Activated naive CD8-positive, alpha-beta T cell treated with anti-CD3 and anti-CD28 coated beads, Interleukin-2, amount 10 ng/mL, durations not matched to agents 7 days and 5 days (primary cell): ENCODE data around the gene FAM50B. TPM values are rescaled to one million over a fixed set of nuclear protein-coding genes. Genes with fewer than 3 reads are reported as not detected.
A peak's percentile ranks its signal among the peaks of the same experiment; 100 is the strongest.

Experiments used
- ATAC-seq: fragments of 150-1000 bp; cut with Tn5 transposase; one replicate; pipeline ENCODE4 v1.10.0; 2021; ENCODE audit warnings: low read depth, moderate library complexity
- POLR2A ChIA-PET: fragments of 350-600 bp; sonication (Branson Sonifier 250); formaldehyde crosslinking; loops from one replicate; lab custom pipeline; 2021; ENCODE audit warnings: antibody characterized with exemption; lab: Charles Lee
- DNase-seq: peaks from one replicate; pipeline ENCODE4 v3.0.0; 2021
- H3K27ac Mint-ChIP-seq: one replicate; pipeline ENCODE4 v1.8.0; 2022; ENCODE audit warnings: mild to moderate bottlenecking, mixed read lengths
- H3K27me3 Mint-ChIP-seq: one replicate; pipeline ENCODE4 v1.8.0; 2022; ENCODE audit warnings: mild to moderate bottlenecking, moderate library complexity, mixed read lengths
- H3K36me3 Mint-ChIP-seq: one replicate; pipeline ENCODE4 v1.8.0; 2021; ENCODE audit warnings: mild to moderate bottlenecking, mixed read lengths
- H3K4me1 Mint-ChIP-seq: one replicate; pipeline ENCODE4 v1.8.0; 2021; ENCODE audit warnings: mixed read lengths
- H3K4me3 Mint-ChIP-seq: one replicate; pipeline ENCODE4 v1.8.0; 2022; ENCODE audit warnings: mild to moderate bottlenecking, moderate library complexity, mixed read lengths
- H3K9me3 Mint-ChIP-seq: one replicate; pipeline ENCODE4 v1.8.0; 2021; ENCODE audit warnings: mixed read lengths
- total RNA-seq, 2 experiments: library from RNA; stranded (reverse); gene quantifications; one replicate each; pipeline ENCODE4 v1.2.3, GENCODE V29; 2021

The FAM50B gene
- 10 to 100 TPM in 1 of 2 experiments, 1 to 10 TPM in 1; 8.2 to 11.2 TPM for total RNA-seq

GRCh38 chr6:3848925-3849605 is at the start of gene FAM50B:
Gene FAM50B (plus strand): TSS chr6:3849373. CDS start chr6:3849812, 439 bp downstream.
- peak within 1 kb of the TSS; percentile 79 for H3K4me3 Mint-ChIP-seq
- H3K36me3 Mint-ChIP-seq: peaks cover 1% of the 10 kb centered on the region
- peak within 1 kb of the TSS; percentile 78 for H3K27ac Mint-ChIP-seq
- peaks cover 13% of the 10 kb centered on the region for H3K4me1 Mint-ChIP-seq
- DNase-seq: peak; percentile 92
- peak; percentile 99 for ATAC-seq
- peaks cover 3% of the 10 kb centered on the region for H3K9me3 Mint-ChIP-seq
- POLR2A ChIA-PET: interaction anchor here (0.6 to 2.7 kb wide), 7 partner anchors 9 to 287 kb away, joined by 3 to 9 read pairs (median 3); partner anchors contain the start of gene ECI2
- H3K27me3 Mint-ChIP-seq: no peaks in the 10 kb centered on the region

GRCh38 chr6:3799719-3800118 is 49.5 kb upstream of the FAM50B start:
- ATAC-seq (no peak), DNase-seq (no peak)
- Mint-ChIP-seq H3K27me3 (peaks cover 7% of the 10 kb centered on the region), H3K4me3 (no peak overlapping the region), H3K9me3 (no peaks in the 10 kb centered on the region), H3K27ac (no peak overlapping the region), H3K36me3 (no peaks in the 10 kb centered on the region), H3K4me1 (no peaks in the 10 kb centered on the region)
- POLR2A ChIA-PET: no interaction called here

- no peaks in the 10 kb centered on the region for H3K4me1 Mint-ChIP-seq
- ATAC-seq: no peak
- peaks cover 7% of the 10 kb centered on the region for H3K27me3 Mint-ChIP-seq
- no peak for DNase-seq
- H3K36me3 Mint-ChIP-seq: no peaks in the 10 kb centered on the region
- no peak overlapping the region for H3K4me3 Mint-ChIP-seq
- no peak overlapping the region for H3K27ac Mint-ChIP-seq
- H3K9me3 Mint-ChIP-seq: no peaks in the 10 kb centered on the region
- POLR2A ChIA-PET: no interaction called here
These were observed 48.2 kb upstream of the FAM50B start for GRCh38 chr6:3800850-3801591.

GRCh38 chr6:3801960-3802359 is 47.2 kb upstream of the FAM50B start:
- no peak overlapping the region for H3K4me3 Mint-ChIP-seq
- H3K27me3 Mint-ChIP-seq: peaks cover 4% of the 10 kb centered on the region
- H3K4me1 Mint-ChIP-seq: no peaks in the 10 kb centered on the region
- H3K27ac Mint-ChIP-seq: no peak overlapping the region
- no peaks in the 10 kb centered on the region for H3K36me3 Mint-ChIP-seq
- no peak for ATAC-seq
- no peaks in the 10 kb centered on the region for H3K9me3 Mint-ChIP-seq
- POLR2A ChIA-PET: no interaction called here
- DNase-seq: no peak

GRCh38 chr6:3803627-3804468 is 45.3 kb upstream of the FAM50B start:
- Mint-ChIP-seq H3K27ac (no peak overlapping the region), H3K9me3 (no peaks in the 10 kb centered on the region), H3K36me3 (no peaks in the 10 kb centered on the region), H3K4me1 (no peaks in the 10 kb centered on the region), H3K27me3 (peaks cover 4% of the 10 kb centered on the region), H3K4me3 (no peak overlapping the region)
- ATAC-seq (no peak), DNase-seq (no peak)
- POLR2A ChIA-PET: no interaction called here

- peaks cover 4% of the 10 kb centered on the region for H3K27me3 Mint-ChIP-seq
- ATAC-seq: no peak
- no peaks in the 10 kb centered on the region for H3K9me3 Mint-ChIP-seq
These were observed 44.2 kb upstream of the FAM50B start for GRCh38 chr6:3804964-3805363.

GRCh38 chr6:3805448-3806123 is 43.6 kb upstream of the FAM50B start:
- Mint-ChIP-seq H3K4me3 (no peak overlapping the region), H3K27ac (no peak overlapping the region), H3K9me3 (no peaks in the 10 kb centered on the region), H3K4me1 (no peaks in the 10 kb centered on the region), H3K36me3 (no peaks in the 10 kb centered on the region), H3K27me3 (peaks cover 4% of the 10 kb centered on the region)
- ATAC-seq (no peak), DNase-seq (no peak)
- POLR2A ChIA-PET: no interaction called here

More at GRCh38 chr6:3804964-3805363, 44.2 kb upstream of the FAM50B start:
- Mint-ChIP-seq H3K4me1 (no peaks in the 10 kb centered on the region), H3K36me3 (no peaks in the 10 kb centered on the region), H3K27ac (no peak overlapping the region), H3K4me3 (no peak overlapping the region)
- no peak for DNase-seq
- POLR2A ChIA-PET: no interaction called here

GRCh38 chr6:3806169-3806922 is 42.8 kb upstream of the FAM50B start:
- POLR2A ChIA-PET: no interaction called here
- Mint-ChIP-seq H3K4me1 (no peaks in the 10 kb centered on the region), H3K36me3 (no peaks in the 10 kb centered on the region), H3K27me3 (peaks cover 2% of the 10 kb centered on the region), H3K27ac (no peak overlapping the region), H3K4me3 (no peak overlapping the region), H3K9me3 (no peaks in the 10 kb centered on the region)
- DNase-seq (no peak), ATAC-seq (no peak)

GRCh38 chr6:3808199-3808598 is 41.0 kb upstream of the FAM50B start:
- Mint-ChIP-seq H3K27me3 (no peaks in the 10 kb centered on the region), H3K4me3 (no peak overlapping the region), H3K36me3 (no peaks in the 10 kb centered on the region), H3K27ac (no peak overlapping the region), H3K4me1 (peaks cover under 1% of the 10 kb centered on the region), H3K9me3 (no peaks in the 10 kb centered on the region)
- ATAC-seq: no peak
- DNase-seq: no peak
- POLR2A ChIA-PET: no interaction called here

- POLR2A ChIA-PET: interaction anchor here (0.5 kb wide), 1 partner anchor 20 kb away, joined by 4 read pairs; no protein-coding TSS in a partner anchor
- Mint-ChIP-seq H3K36me3 (no peaks in the 10 kb centered on the region), H3K4me1 (peaks cover 2% of the 10 kb centered on the region), H3K27ac (no peak overlapping the region), H3K27me3 (no peaks in the 10 kb centered on the region), H3K4me3 (no peak overlapping the region), H3K9me3 (no peaks in the 10 kb centered on the region)
- ATAC-seq (no peak), DNase-seq (no peak)
These were observed 40.2 kb upstream of the FAM50B start for GRCh38 chr6:3808759-3809514.

- H3K4me1 Mint-ChIP-seq: peaks cover 2% of the 10 kb centered on the region
- POLR2A ChIA-PET: interaction anchor here (0.5 kb wide), 1 partner anchor 20 kb away, joined by 4 read pairs; no protein-coding TSS in a partner anchor
- H3K27ac Mint-ChIP-seq: no peak overlapping the region
- no peaks in the 10 kb centered on the region for H3K9me3 Mint-ChIP-seq
- no peak for DNase-seq
- H3K4me3 Mint-ChIP-seq: no peak overlapping the region
- ATAC-seq: no peak
- no peaks in the 10 kb centered on the region for H3K36me3 Mint-ChIP-seq
- H3K27me3 Mint-ChIP-seq: no peaks in the 10 kb centered on the region
These were observed 39.7 kb upstream of the FAM50B start for GRCh38 chr6:3809515-3809891.

GRCh38 chr6:3809982-3810381 is 39.2 kb upstream of the FAM50B start:
- Mint-ChIP-seq H3K9me3 (no peaks in the 10 kb centered on the region), H3K27ac (no peak overlapping the region), H3K4me1 (peaks cover 2% of the 10 kb centered on the region), H3K36me3 (no peaks in the 10 kb centered on the region), H3K4me3 (no peak overlapping the region), H3K27me3 (no peaks in the 10 kb centered on the region)
- POLR2A ChIA-PET: no interaction called here
- DNase-seq (no peak), ATAC-seq (no peak)
